Activated T-helper 17 cell treated with anti-CD3 and anti-CD28 coated beads, Interleukin-2, amount 50 U/mL, for 72 hours (primary cell): ENCODE measurements around the gene PIGB. TPM values are rescaled to one million over a fixed set of nuclear protein-coding genes. Genes with fewer than 3 reads are reported as not detected.

Experiments used
- ATAC-seq: fragments of 150-1000 bp; cut with Tn5 transposase; replicated peaks from 2 replicates; pipeline ENCODE4 v1.10.0; 2021; ENCODE audit warnings: mild to moderate bottlenecking, moderate library complexity
- H3K27ac Mint-ChIP-seq: one replicate; pipeline ENCODE4 v1.8.0; 2022; ENCODE audit warnings: mixed read lengths
- H3K27me3 Mint-ChIP-seq: one replicate; pipeline ENCODE4 v1.8.0; 2022; ENCODE audit warnings: mixed read lengths
- H3K36me3 Mint-ChIP-seq: one replicate; pipeline ENCODE4 v1.8.0; 2022; ENCODE audit warnings: low read depth, mild to moderate bottlenecking, mixed read lengths
- H3K4me1 Mint-ChIP-seq: one replicate; pipeline ENCODE4 v1.8.0; 2022; ENCODE audit warnings: mixed read lengths
- H3K4me3 Mint-ChIP-seq: one replicate; pipeline ENCODE4 v1.8.0; 2022; ENCODE audit warnings: mild to moderate bottlenecking, mixed read lengths
- H3K9me3 Mint-ChIP-seq: one replicate; pipeline ENCODE4 v1.8.0; 2022; ENCODE audit warnings: mixed read lengths
- total RNA-seq, 2 donors: library from RNA; stranded (reverse); gene quantifications; one replicate each; pipeline ENCODE4 v1.2.3, GENCODE V29; 2022

Gene PIGB
- total RNA-seq, 2 donors from 2014 or later = 25.7 to 32.9 TPM

- Mint-ChIP-seq H3K4me1 (no peaks in the 10 kb centered on the region), H3K9me3 (no peaks in the 10 kb centered on the region), H3K27ac (peak overlapping the region; percentile 48), H3K27me3 (no peaks in the 10 kb centered on the region), H3K36me3 (peaks cover 77% of the 10 kb centered on the region), H3K4me3 (no peak overlapping the region)
- ATAC-seq = no peak
Observed at GRCh38 chr15:55334997-55335396, 16.0 kb downstream of the PIGB start.

GRCh38 chr15:55337160-55337559 is 18.1 kb downstream of the PIGB start:
- no peaks in the 10 kb centered on the region for H3K9me3 Mint-ChIP-seq
- H3K4me3 Mint-ChIP-seq = no peak overlapping the region
- ATAC-seq = no peak

GRCh38 chr15:55343168-55343567 is 24.1 kb downstream of the PIGB start:
- no peak overlapping the region for H3K4me3 Mint-ChIP-seq

More at GRCh38 chr15:55337160-55337559, 18.1 kb downstream of the PIGB start:
- H3K4me1 Mint-ChIP-seq = no peaks in the 10 kb centered on the region
- peaks cover 67% of the 10 kb centered on the region for H3K36me3 Mint-ChIP-seq
- H3K27ac Mint-ChIP-seq = no peak overlapping the region
- H3K27me3 Mint-ChIP-seq = no peaks in the 10 kb centered on the region

GRCh38 chr15:55344206-55344605 is 25.2 kb downstream of the PIGB start:
- no peaks in the 10 kb centered on the region for H3K4me1 Mint-ChIP-seq
- peaks cover 73% of the 10 kb centered on the region for H3K36me3 Mint-ChIP-seq
- H3K9me3 Mint-ChIP-seq = no peaks in the 10 kb centered on the region
- H3K4me3 Mint-ChIP-seq = no peak overlapping the region
- H3K27ac Mint-ChIP-seq = peak overlapping the region; percentile 33
- no peak for ATAC-seq
- H3K27me3 Mint-ChIP-seq = no peaks in the 10 kb centered on the region

More at GRCh38 chr15:55343168-55343567, 24.1 kb downstream of the PIGB start:
- no peaks in the 10 kb centered on the region for H3K9me3 Mint-ChIP-seq
- no peaks in the 10 kb centered on the region for H3K4me1 Mint-ChIP-seq
- ATAC-seq = no peak
- peaks cover 75% of the 10 kb centered on the region for H3K36me3 Mint-ChIP-seq
- H3K27me3 Mint-ChIP-seq = no peaks in the 10 kb centered on the region
- no peak overlapping the region for H3K27ac Mint-ChIP-seq

GRCh38 chr15:55348281-55348778 is 29.3 kb downstream of the PIGB start:
- no peaks in the 10 kb centered on the region for H3K9me3 Mint-ChIP-seq
- H3K27ac Mint-ChIP-seq = no peak overlapping the region
- H3K4me3 Mint-ChIP-seq = no peak overlapping the region
- no peaks in the 10 kb centered on the region for H3K27me3 Mint-ChIP-seq
- no peak for ATAC-seq
- peaks cover 88% of the 10 kb centered on the region for H3K36me3 Mint-ChIP-seq
- no peaks in the 10 kb centered on the region for H3K4me1 Mint-ChIP-seq

GRCh38 chr15:55349282-55349681 is 30.3 kb downstream of the PIGB start:
- no peak for ATAC-seq
- H3K27ac Mint-ChIP-seq = no peak overlapping the region
- no peaks in the 10 kb centered on the region for H3K9me3 Mint-ChIP-seq
- no peaks in the 10 kb centered on the region for H3K27me3 Mint-ChIP-seq
- H3K4me1 Mint-ChIP-seq = no peaks in the 10 kb centered on the region
- H3K36me3 Mint-ChIP-seq = peaks cover 83% of the 10 kb centered on the region
- no peak overlapping the region for H3K4me3 Mint-ChIP-seq

GRCh38 chr15:55353025-55353424 is 34.0 kb downstream of the PIGB start:
- no peaks in the 10 kb centered on the region for H3K27me3 Mint-ChIP-seq
- peaks cover 88% of the 10 kb centered on the region for H3K36me3 Mint-ChIP-seq
- no peaks in the 10 kb centered on the region for H3K4me1 Mint-ChIP-seq
- H3K4me3 Mint-ChIP-seq = no peak overlapping the region
- no peak for ATAC-seq
- H3K27ac Mint-ChIP-seq = no peak overlapping the region
- no peaks in the 10 kb centered on the region for H3K9me3 Mint-ChIP-seq

- no peaks in the 10 kb centered on the region for H3K4me1 Mint-ChIP-seq
- peaks cover 78% of the 10 kb centered on the region for H3K36me3 Mint-ChIP-seq
- no peaks in the 10 kb centered on the region for H3K27me3 Mint-ChIP-seq
- H3K27ac Mint-ChIP-seq = no peak overlapping the region
- no peak for ATAC-seq
- H3K9me3 Mint-ChIP-seq = no peaks in the 10 kb centered on the region
- no peak overlapping the region for H3K4me3 Mint-ChIP-seq
Observed at GRCh38 chr15:55356985-55357585, 38.1 kb downstream of the PIGB start.

- Mint-ChIP-seq H3K4me1 (no peaks in the 10 kb centered on the region), H3K27ac (no peak overlapping the region), H3K4me3 (no peak overlapping the region), H3K9me3 (no peaks in the 10 kb centered on the region), H3K36me3 (peaks cover 72% of the 10 kb centered on the region), H3K27me3 (no peaks in the 10 kb centered on the region)
- no peak for ATAC-seq
Observed at GRCh38 chr15:55357774-55358173, 38.8 kb downstream of the PIGB start.

- H3K4me1 Mint-ChIP-seq = no peaks in the 10 kb centered on the region
- no peak overlapping the region for H3K4me3 Mint-ChIP-seq
- ATAC-seq = no peak
- peak overlapping the region; percentile 42 for H3K27ac Mint-ChIP-seq
- no peaks in the 10 kb centered on the region for H3K27me3 Mint-ChIP-seq
- no peaks in the 10 kb centered on the region for H3K9me3 Mint-ChIP-seq
- H3K36me3 Mint-ChIP-seq = peaks cover 67% of the 10 kb centered on the region
Observed at GRCh38 chr15:55358471-55358870, 39.4 kb downstream of the PIGB start.

GRCh38 chr15:55360256-55360655 is 41.2 kb downstream of the PIGB start:
- H3K4me3 Mint-ChIP-seq = no peak overlapping the region
- H3K27me3 Mint-ChIP-seq = no peaks in the 10 kb centered on the region
- H3K4me1 Mint-ChIP-seq = no peaks in the 10 kb centered on the region
- H3K9me3 Mint-ChIP-seq = no peaks in the 10 kb centered on the region
- peaks cover 63% of the 10 kb centered on the region for H3K36me3 Mint-ChIP-seq
- no peak for ATAC-seq
- peak overlapping the region; percentile 28 for H3K27ac Mint-ChIP-seq

GRCh38 chr15:55361048-55361447 is 42.0 kb downstream of the PIGB start:
- Mint-ChIP-seq H3K36me3 (peaks cover 55% of the 10 kb centered on the region), H3K4me1 (no peaks in the 10 kb centered on the region), H3K27ac (peak overlapping the region; percentile 28), H3K9me3 (no peaks in the 10 kb centered on the region), H3K4me3 (no peak overlapping the region), H3K27me3 (no peaks in the 10 kb centered on the region)
- no peak for ATAC-seq

- Mint-ChIP-seq H3K27ac (no peak overlapping the region), H3K27me3 (no peaks in the 10 kb centered on the region), H3K36me3 (peaks cover 43% of the 10 kb centered on the region), H3K4me3 (no peak overlapping the region), H3K4me1 (no peaks in the 10 kb centered on the region), H3K9me3 (no peaks in the 10 kb centered on the region)
- ATAC-seq = no peak
Observed at GRCh38 chr15:55362641-55363040, 43.6 kb downstream of the PIGB start.

- peaks cover 44% of the 10 kb centered on the region for H3K36me3 Mint-ChIP-seq
Observed at GRCh38 chr15:55366981-55367380, 48.0 kb downstream of the PIGB start.

GRCh38 chr15:55372701-55373440 is 53.8 kb downstream of the PIGB start:
- H3K27ac Mint-ChIP-seq = peak overlapping the region; percentile 77
- H3K27me3 Mint-ChIP-seq = no peaks in the 10 kb centered on the region
- H3K36me3 Mint-ChIP-seq = peaks cover 81% of the 10 kb centered on the region
- no peaks in the 10 kb centered on the region for H3K9me3 Mint-ChIP-seq
- H3K4me3 Mint-ChIP-seq = peak overlapping the region; percentile 32
- ATAC-seq = peak; percentile 28
- no peaks in the 10 kb centered on the region for H3K4me1 Mint-ChIP-seq

More at GRCh38 chr15:55366981-55367380, 48.0 kb downstream of the PIGB start:
- no peak for ATAC-seq
- H3K4me1 Mint-ChIP-seq = no peaks in the 10 kb centered on the region
- H3K9me3 Mint-ChIP-seq = no peaks in the 10 kb centered on the region
- H3K27me3 Mint-ChIP-seq = no peaks in the 10 kb centered on the region
- H3K4me3 Mint-ChIP-seq = no peak overlapping the region
- H3K27ac Mint-ChIP-seq = no peak overlapping the region
